H1 (cell line): ENCODE measurements around the gene REL. TPM values are rescaled to one million over a fixed set of nuclear protein-coding genes. Genes with fewer than 3 reads are reported as not detected.
"Not testable (repeated sequence)": the region's sequence is repeated elsewhere in the genome, so short reads cannot be mapped to it uniquely, and the experiment has no call there.

Source experiments
- CTCF ChIA-PET: fragments of 300-600 bp; sonication (Branson Sonifier 250); formaldehyde crosslinking; loops from one replicate; lab custom pipeline; 2021; ENCODE audit not compliant: partially characterized antibody; lab: Charles Lee
- POLR2A ChIA-PET: fragments of 300-600 bp; sonication (Branson Sonifier 250); formaldehyde crosslinking; loops from one replicate; lab custom pipeline; 2021; ENCODE audit warnings: inconsistent platforms; ENCODE audit not compliant: partially characterized antibody; lab: Charles Lee
- DNase-seq, 2 experiments: peaks; one replicate each; pipeline versions ENCODE4 v3.0.0 to v3.0.0-alpha.2; 2010 to 2022; ENCODE audit warnings: low spot score in 2 of 2, low read depth in 1 of 2, mixed read lengths in 1 of 2
- FAIRE-seq: peaks from 2 replicates; lab custom pipeline; 2011; peaks lifted over from hg19 to GRCh38; lab: Jason Lieb, UNC
- H2AFZ ChIP-seq: 2 replicates; pipeline ENCODE4 v1.8.1; 2012; ENCODE audit warnings: low read length, inconsistent platforms
- H2AK5ac ChIP-seq: 2 replicates; pipeline ENCODE4 v1.6.1; 2013; ENCODE audit warnings: low read depth, low read length
- H2BK120ac ChIP-seq: replicated peaks from 2 replicates; pipeline ENCODE3; 2013; ENCODE audit warnings: low read depth, low read length, inconsistent platforms
- H2BK12ac ChIP-seq: 2 replicates; pipeline ENCODE4 v1.6.1; 2013; ENCODE audit warnings: low read depth, low read length
- H2BK15ac ChIP-seq: 2 replicates; pipeline ENCODE4 v1.6.1; 2013; ENCODE audit warnings: low read length
- H2BK20ac ChIP-seq: 2 replicates; pipeline ENCODE4 v1.6.1; 2013; ENCODE audit warnings: low read length
- H2BK5ac ChIP-seq: 2 replicates; pipeline ENCODE4 v1.6.1; 2013; ENCODE audit warnings: low read depth, low read length
- H3K14ac ChIP-seq: 2 replicates; pipeline ENCODE4 v1.6.1; 2013; ENCODE audit warnings: inconsistent platforms; ENCODE audit not compliant: insufficient read length
- H3K18ac ChIP-seq: 2 replicates; pipeline ENCODE4 v1.6.1; 2013; ENCODE audit warnings: low read length; ENCODE audit errors: extremely low read depth
- H3K23ac ChIP-seq: 2 replicates; pipeline ENCODE4 v1.6.1; 2013; ENCODE audit warnings: inconsistent platforms; ENCODE audit not compliant: insufficient read length
- H3K23me2 ChIP-seq: 2 replicates; pipeline ENCODE4 v1.6.1; 2013; ENCODE audit warnings: low read depth, low read length
- H3K27ac ChIP-seq: 2 replicates; pipeline ENCODE4 v1.6.1; 2011; ENCODE audit warnings: low read depth, low read length, inconsistent platforms
- H3K27me3 ChIP-seq, 4 experiments: replicated peaks in 1 of 4; 1 replicate in 1 of 4; 2 replicates in 3 of 4; pipeline versions ENCODE4 v1.6.1 to v1.8.1; 2011 to 2013; ENCODE audit warnings: low read length in 3 of 4, mild to moderate bottlenecking in 3 of 4, inconsistent platforms in 2 of 4, mixed read lengths in 2 of 4, moderate library complexity in 1 of 4; ENCODE audit not compliant: control insufficient read depth in 3 of 4, insufficient read depth in 3 of 4; ENCODE audit errors: extremely low read depth in 1 of 4
- H3K36me3 ChIP-seq, 4 experiments: 2 replicates each; pipeline versions ENCODE4 v1.6.1 to v1.8.1; 2011 to 2013; ENCODE audit warnings: mild to moderate bottlenecking in 4 of 4, low read length in 3 of 4, moderate library complexity in 2 of 4, control low read depth in 1 of 4, inconsistent platforms in 1 of 4; ENCODE audit not compliant: insufficient read depth in 4 of 4, control insufficient read depth in 2 of 4
- H3K4ac ChIP-seq: replicated peaks from 2 replicates; pipeline ENCODE3; 2013; ENCODE audit warnings: low read length, low read depth, mixed read lengths, inconsistent platforms; ENCODE audit not compliant: insufficient read length
- H3K4me1 ChIP-seq, 4 experiments: replicated peaks in 1 of 4; 1 replicate in 1 of 4; 2 replicates in 3 of 4; pipeline versions ENCODE4 v1.6.1 to v1.8.1; 2011 to 2013; ENCODE audit warnings: low read length in 3 of 4, inconsistent platforms in 2 of 4, mixed read lengths in 1 of 4; ENCODE audit not compliant: insufficient read depth in 4 of 4, control insufficient read depth in 3 of 4
- H3K4me2 ChIP-seq, 2 experiments: 2 replicates each; pipeline versions ENCODE4 v1.6.1 to v1.8.1; 2011 to 2013; ENCODE audit warnings: low read depth in 2 of 2, low read length in 2 of 2, control low read depth in 1 of 2, inconsistent platforms in 1 of 2, mild to moderate bottlenecking in 1 of 2; ENCODE audit not compliant: insufficient read depth in 1 of 2
- H3K4me3 ChIP-seq, 4 experiments: fragments of 200-600, 300-600 bp in 1 of 4; sonication (generic), shearing (Covaris generic), sonication (Bioruptor Twin) in 1 of 4; 2 replicates each; pipeline versions ENCODE4 v1.5.1 to v1.8.1; 2011 to 2016; ENCODE audit warnings: low read length in 4 of 4, low read depth in 3 of 4, control low read depth in 2 of 4, inconsistent platforms in 2 of 4, mild to moderate bottlenecking in 2 of 4, mixed read lengths in 1 of 4, moderate library complexity in 1 of 4; ENCODE audit not compliant: insufficient read depth in 2 of 4; ENCODE audit errors: extremely low read depth in 1 of 4
- H3K56ac ChIP-seq: replicated peaks from 2 replicates; pipeline ENCODE3; 2013; ENCODE audit warnings: low read depth, mild to moderate bottlenecking, mixed read lengths, low read length, inconsistent platforms; ENCODE audit not compliant: insufficient read length
- H3K79me1 ChIP-seq: 2 replicates; pipeline ENCODE4 v1.6.1; 2013; ENCODE audit warnings: low read depth, low read length, control low read depth
- H3K79me2 ChIP-seq, 2 experiments: 2 replicates each; pipeline versions ENCODE4 v1.6.1 to v1.8.1; 2012 to 2013; ENCODE audit warnings: low read length in 2 of 2, mild to moderate bottlenecking in 2 of 2, inconsistent platforms in 1 of 2; ENCODE audit not compliant: insufficient read depth in 2 of 2, control insufficient read depth in 1 of 2
- H3K9ac ChIP-seq, 4 experiments: replicated peaks in 1 of 4; 1 replicate in 1 of 4; 2 replicates in 3 of 4; pipeline versions ENCODE4 v1.6.1 to v1.8.1; 2011 to 2013; ENCODE audit warnings: low read depth in 3 of 4, low read length in 3 of 4, control low read depth in 2 of 4, mild to moderate bottlenecking in 2 of 4, moderate library complexity in 2 of 4, inconsistent platforms in 1 of 4; ENCODE audit errors: extremely low read depth in 1 of 4
- H3K9me3 ChIP-seq, 2 experiments: 2 replicates each; pipeline versions ENCODE4 v1.6.1 to v1.8.1; 2012 to 2013; ENCODE audit warnings: mild to moderate bottlenecking in 2 of 2, moderate library complexity in 2 of 2, control low read depth in 1 of 2, inconsistent platforms in 1 of 2, low read depth in 1 of 2, low read length in 1 of 2, mixed read lengths in 1 of 2; ENCODE audit not compliant: insufficient read depth in 2 of 2
- H4K20me1 ChIP-seq, 2 experiments: replicated peaks in 1 of 2; 2 replicates each; pipeline versions ENCODE3 to v1.8.1; 2011 to 2013; ENCODE audit warnings: inconsistent platforms in 2 of 2, low read length in 2 of 2, mild to moderate bottlenecking in 1 of 2; ENCODE audit not compliant: insufficient read depth in 2 of 2, control insufficient read depth in 1 of 2
- H4K5ac ChIP-seq: 2 replicates; pipeline ENCODE4 v1.6.1; 2013; ENCODE audit warnings: low read length, low read depth, mixed read lengths, inconsistent platforms; ENCODE audit not compliant: insufficient read length
- H4K8ac ChIP-seq: 2 replicates; pipeline ENCODE4 v1.8.0; 2013; ENCODE audit warnings: mild to moderate bottlenecking, moderate library complexity, low read length, inconsistent platforms; ENCODE audit not compliant: insufficient read depth; ENCODE audit errors: extremely low read depth
- H4K91ac ChIP-seq: replicated peaks from 2 replicates; pipeline ENCODE3; 2013; ENCODE audit warnings: low read length, mixed read lengths, inconsistent platforms; ENCODE audit not compliant: insufficient read length
- CHD2 ChIP-seq: IDR thresholded peaks from 2 replicates; pipeline ENCODE4 v1.6.1; 2012; ENCODE audit warnings: low read length, improper control_type of control experiment
- MAFK ChIP-seq: IDR thresholded peaks from 2 replicates; pipeline ENCODE4 v1.6.1; 2012; ENCODE audit warnings: low read depth, mild to moderate bottlenecking, improper control_type of control experiment, low read length
- POLR2AphosphoS5 ChIP-seq: IDR thresholded peaks from 2 replicates; pipeline ENCODE4 v1.6.1; 2011; ENCODE audit warnings: low read depth, low read length
- WGBS, 2 experiments: shearing (Covaris generic) in 1 of 2; methylation state at CpG; one replicate each; pipeline versions ENCODE4 v1.1.6 to v1.1.7; 2013 to 2015; ENCODE audit warnings: low lambda C conversion rate in 2 of 2, mixed read lengths in 2 of 2, inconsistent platforms in 1 of 2, low coverage in 1 of 2, missing lambda C conversion rate in 1 of 2; ENCODE audit not compliant: insufficient replicate concordance in 2 of 2, insufficient coverage in 1 of 2, insufficient read length in 1 of 2; ENCODE audit errors: extremely low coverage in 1 of 2, missing lambda C conversion rate in 1 of 2; 5-methylcytosine and 5-hydroxymethylcytosine counted together
- polyA plus RNA-seq, 7 experiments: library from polyadenylated mRNA; depleted of rRNA in 3 of 7; stranded (reverse) in 5 of 7; unstranded in 2 of 7; fragments of >200 nt in 5 of 7; fragments of 200-250 nt in 2 of 7; gene quantifications; 1 replicate in 5 of 7; 2 replicates in 1 of 7; 4 replicates in 1 of 7; pipeline versions ENCODE4 v1.2.1 to v1.2.3, GENCODE V29; 2011 to 2013; ENCODE audit warnings: missing spikeins in 2 of 7, mixed read lengths in 2 of 7
- total RNA-seq: library from RNA; stranded (reverse); fragmentation: NEBNext Ultra II Directional; extraction: Animal tissue kit (Norgen Biotek cat#: 25700); gene quantifications from 2 replicates; pipeline ENCODE4 v1.2.1, GENCODE V29; 2021

The REL gene
- total and polyA plus RNA-seq, 2 of the 8 experiments (the other 6 are each of a cell fraction or from before 2014, with no cell fraction given): 1.5 to 7.5 TPM

- TF ChIP-seq MAFK (no peak), CHD2 (no peak), POLR2AphosphoS5 (no peak)
- TF ChIP-seq, all 59 proteins: peak for 0
Measured at GRCh38 chr2:60926741-60927552, 45.6 kb downstream of the REL start (continued).

DNA sequence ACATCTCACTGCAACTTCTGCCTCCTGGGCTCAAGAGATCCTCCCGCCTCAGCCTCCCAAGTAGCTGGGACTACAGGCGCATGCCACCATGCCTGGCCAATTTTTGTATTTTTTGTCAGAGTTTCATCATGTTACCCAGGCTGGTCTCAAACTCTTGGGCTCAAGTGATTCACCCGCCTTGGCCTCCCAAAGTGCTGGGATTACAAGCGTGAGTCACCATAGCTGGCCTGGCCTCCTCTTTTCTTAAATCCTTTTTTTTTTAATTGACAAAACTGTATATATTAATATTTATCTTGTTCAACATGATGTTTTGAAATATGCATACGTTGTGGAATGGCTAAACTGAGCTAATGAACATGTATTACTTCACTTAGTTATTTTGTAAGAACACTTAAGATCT, 50.7 kb downstream of the REL start:
- CTCF ChIA-PET, H2BK20ac ChIP-seq, H2AFZ ChIP-seq, H2BK5ac ChIP-seq, H3K23me2 ChIP-seq, FAIRE-seq, H2BK12ac ChIP-seq, H4K20me1 ChIP-seq, H3K56ac ChIP-seq, H3K36me3 ChIP-seq, H3K18ac ChIP-seq, H3K9ac ChIP-seq, H4K91ac ChIP-seq, H3K14ac ChIP-seq, H4K8ac ChIP-seq, H3K23ac ChIP-seq, H2AK5ac ChIP-seq, H2BK15ac ChIP-seq, H3K4ac ChIP-seq, H3K4me3 ChIP-seq, H3K9me3 ChIP-seq, H3K79me2 ChIP-seq, H3K27me3 ChIP-seq, H2BK120ac ChIP-seq, H3K4me1 ChIP-seq, H3K79me1 ChIP-seq, H4K5ac ChIP-seq, POLR2A ChIA-PET, H3K27ac ChIP-seq, DNase-seq, H3K4me2 ChIP-seq: not testable (repeated sequence)
- 92% methylated on average over 5 of the region's 5 CpGs; no CpG with 5 or more reads in 1 of the 2 experiments for WGBS, 2 experiments
